Hematopoietic multipotent progenitor cell (in vitro differentiated cells): ENCODE measurements around the gene PGAP6. TPM values are rescaled to one million over a fixed set of nuclear protein-coding genes. Genes with fewer than 3 reads are reported as not detected.
"Not testable (repeated sequence)": the region's sequence is repeated elsewhere in the genome, so short reads cannot be mapped to it uniquely, and the experiment has no call there.

Experiments used
- DNase-seq, 3 donors: peaks; one replicate each; pipeline ENCODE4 v3.0.0-alpha.2; 2011 to 2015; ENCODE audit warnings: low read depth in 2 of 3, low spot score in 2 of 3
- total RNA-seq: library from RNA; depleted of rRNA; stranded (reverse); fragments of >200 nt; gene quantifications from one replicate; pipeline ENCODE4 v1.2.3, GENCODE V29; 2012

The PGAP6 gene
- total RNA-seq, 1 donor: 88.3 TPM

DNA sequence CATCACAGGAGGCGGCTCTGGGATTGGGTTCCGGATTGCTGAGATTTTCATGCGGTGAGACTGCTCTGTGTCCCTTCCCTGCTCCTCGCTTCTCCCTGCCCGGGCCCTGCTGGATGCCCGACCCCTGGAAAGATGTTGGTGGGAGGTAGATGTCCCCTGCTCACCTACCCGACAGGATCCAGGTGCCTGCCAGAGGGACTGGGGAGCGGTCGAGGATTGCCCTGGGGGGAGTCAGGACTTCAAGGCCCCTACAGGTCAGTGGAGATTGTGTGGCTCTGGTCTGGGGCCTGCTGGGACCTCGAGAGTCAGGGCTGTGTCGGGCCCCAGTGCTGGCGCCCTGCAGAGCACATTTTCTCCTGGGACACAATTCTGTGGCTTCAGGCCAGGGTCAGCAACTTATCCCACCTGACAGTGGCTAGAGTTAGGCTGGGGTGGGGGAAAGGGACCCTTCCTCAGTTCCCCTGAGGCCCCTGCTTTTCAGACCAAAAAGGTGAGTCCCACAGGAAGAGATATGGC, 23.3 kb upstream of the PGAP6 start:
- no peak for DNase-seq

DNA sequence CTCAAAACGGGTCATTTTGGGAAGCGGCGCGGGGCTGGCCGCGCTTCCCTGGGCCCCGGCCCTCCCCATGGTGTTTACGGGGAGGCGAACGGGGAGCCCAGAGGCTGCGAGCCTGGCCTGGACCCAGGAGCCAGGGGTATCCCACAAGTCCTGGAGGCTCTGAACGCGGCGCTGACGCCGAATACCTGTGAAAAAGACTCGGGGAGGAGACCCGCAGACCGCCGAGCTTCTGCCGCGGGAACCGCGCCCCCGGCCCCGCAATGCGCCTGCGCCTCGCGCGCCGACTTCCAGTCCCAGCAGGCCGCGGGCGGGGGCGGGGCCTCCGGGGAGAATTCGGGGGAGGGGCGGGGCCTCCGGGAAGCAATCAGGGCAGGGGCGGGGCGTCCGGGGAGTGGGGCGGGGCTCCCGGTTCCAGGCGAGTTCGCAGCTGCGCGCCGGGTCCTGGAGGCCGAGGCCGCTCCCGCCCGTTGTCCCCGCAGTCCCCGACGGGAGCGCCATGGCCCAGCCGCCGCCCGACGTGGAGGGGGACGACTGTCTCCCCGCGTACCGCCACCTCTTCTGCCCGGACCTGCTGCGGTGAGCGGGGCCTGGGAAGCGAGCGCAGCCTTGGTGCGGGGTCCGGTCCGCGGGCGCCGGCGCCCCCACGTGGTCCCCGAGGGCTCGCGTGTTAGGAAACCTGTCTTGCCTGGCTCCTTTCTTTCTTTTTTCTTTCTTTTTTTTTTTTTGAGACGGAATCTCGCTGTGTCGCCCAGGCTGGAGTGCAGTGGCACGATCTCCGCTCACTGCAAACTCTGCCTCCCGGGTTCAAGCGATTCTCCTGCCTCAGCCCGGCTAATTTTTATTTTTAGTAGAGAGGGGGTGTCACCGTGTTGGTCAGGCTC, 19.9 kb upstream of the PGAP6 start, which contains the start of gene DECR2:
TSS of gene DECR2 (plus strand) at position 418 of the 881 bp plus-strand sequence. CDS start at position 497, 79 bp downstream.
- DNase-seq: peak; percentile 85 to 94 (median 88)

DNA sequence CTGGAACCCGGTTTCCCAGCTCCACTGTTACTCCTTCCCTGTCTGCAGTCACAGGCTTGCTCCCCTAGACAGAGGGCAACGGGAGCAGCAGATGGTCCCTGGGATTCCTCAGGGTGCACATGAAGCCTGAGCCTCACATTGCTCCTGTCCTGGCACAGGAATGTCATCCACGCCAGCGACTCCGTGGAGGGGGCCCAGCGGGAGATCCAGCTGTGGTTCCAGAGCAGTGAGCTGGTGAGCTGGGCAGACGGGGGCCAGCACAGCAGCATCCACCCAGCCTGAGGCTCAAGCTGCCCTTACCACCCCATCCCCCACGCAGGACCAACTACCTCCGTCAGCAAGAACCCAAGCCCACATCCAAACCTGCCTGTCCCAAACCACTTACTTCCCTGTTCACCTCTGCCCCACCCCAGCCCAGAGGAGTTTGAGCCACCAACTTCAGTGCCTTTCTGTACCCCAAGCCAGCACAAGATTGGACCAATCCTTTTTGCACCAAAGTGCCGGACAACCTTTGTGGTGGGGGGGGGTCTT, 18.3 kb upstream of the PGAP6 start:
- no peak for DNase-seq

DNA sequence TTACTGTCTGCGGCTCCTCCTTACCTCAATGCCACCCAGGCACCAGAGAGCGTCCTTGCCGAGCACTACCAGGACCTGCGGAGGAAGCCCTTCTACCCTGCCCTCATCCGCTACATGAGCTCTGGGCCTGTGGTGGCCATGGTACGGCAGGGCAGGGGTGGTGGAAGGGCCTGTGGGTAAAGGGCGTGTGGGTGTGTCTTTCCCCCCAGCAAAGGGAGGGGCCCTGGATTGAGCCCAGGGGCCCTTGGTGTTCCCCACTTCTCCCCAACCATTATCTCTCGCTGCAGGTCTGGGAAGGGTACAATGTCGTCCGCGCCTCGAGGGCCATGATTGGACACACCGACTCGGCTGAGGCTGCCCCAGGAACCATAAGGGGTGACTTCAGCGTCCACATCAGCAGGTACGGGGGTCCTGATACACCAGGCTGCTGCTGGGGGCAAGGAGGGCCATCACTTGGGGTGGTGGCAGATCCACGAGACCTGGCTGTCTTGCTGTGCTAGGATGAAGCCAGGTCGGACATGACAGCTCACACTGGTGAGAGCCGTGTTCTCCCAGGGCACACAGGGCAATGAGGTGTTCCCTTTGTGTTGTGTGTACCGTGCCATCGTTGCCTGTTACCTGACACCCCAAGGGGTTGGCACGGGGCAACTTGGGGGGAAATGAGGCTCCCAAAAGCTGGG, 17.7 kb upstream of the PGAP6 start:
- no peak for DNase-seq

DNA sequence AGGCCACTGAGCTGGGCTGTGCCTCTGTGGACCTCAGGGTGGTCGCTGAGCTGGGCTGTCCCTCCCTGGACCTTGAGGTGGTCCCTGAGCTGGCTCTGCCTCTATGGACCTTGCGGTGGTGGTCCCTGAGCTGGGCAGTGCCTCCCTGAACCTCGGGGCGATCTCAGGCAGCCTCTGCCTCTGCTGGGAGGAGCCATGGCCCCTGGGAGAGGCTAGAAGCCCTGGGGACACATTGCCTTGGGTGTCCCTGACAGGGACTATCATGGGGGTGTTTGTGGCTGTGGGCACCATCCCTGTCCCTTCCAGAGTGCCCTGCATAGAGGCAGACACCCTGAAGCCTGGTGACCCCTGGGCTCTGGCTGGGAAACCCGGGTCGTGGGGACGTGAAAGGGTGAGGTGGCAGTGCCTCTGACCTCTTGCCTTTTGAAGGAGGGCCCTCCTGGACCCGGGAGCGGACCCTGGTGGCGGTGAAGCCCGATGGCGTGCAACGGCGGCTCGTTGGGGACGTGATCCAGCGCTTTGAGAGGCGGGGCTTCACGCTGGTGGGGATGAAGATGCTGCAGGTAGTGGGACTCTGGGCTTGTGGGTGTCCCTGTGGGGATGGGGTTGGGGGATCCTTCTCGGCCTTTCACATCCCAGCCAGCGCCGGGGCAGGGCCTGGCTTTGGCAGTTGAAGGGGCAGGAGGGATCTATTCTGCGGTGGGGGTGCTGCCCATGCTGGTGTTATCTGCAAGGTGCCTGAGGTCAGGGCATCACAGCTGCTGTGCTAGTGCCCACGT, 17.0 kb upstream of the PGAP6 start:
- no peak for DNase-seq

DNA sequence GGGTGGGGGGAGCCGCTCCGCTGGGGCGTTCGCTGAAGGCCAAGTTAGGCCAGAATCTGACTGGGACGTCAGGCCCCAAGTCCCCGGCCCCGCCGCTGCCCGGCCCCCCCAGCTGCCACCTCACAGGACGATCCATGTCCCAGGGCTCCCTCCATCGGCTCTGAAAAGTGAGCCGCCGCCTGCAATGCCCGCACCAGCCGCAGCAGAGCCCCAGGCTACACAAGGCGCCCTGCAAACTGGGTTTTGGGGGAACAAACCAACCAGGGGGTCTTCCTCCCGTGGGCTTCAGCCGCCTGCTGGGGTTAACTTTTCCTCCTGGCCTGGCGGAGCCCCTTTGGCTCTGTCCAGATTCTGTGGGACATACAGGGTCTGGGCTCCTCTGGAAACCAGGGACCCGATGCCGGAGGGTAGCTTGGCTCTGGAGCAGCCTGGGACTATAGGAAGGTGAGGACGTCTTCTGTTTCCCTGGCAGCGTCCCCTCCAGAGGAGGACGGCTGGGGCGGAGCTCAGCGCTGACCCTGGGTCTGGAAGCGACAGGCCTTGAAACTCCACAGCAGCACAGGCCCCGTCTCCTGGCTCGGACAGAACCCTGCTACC, 16.1 kb upstream of the PGAP6 start:
- peak in 2 of 3 donors; percentile 79 to 82 for DNase-seq

DNA sequence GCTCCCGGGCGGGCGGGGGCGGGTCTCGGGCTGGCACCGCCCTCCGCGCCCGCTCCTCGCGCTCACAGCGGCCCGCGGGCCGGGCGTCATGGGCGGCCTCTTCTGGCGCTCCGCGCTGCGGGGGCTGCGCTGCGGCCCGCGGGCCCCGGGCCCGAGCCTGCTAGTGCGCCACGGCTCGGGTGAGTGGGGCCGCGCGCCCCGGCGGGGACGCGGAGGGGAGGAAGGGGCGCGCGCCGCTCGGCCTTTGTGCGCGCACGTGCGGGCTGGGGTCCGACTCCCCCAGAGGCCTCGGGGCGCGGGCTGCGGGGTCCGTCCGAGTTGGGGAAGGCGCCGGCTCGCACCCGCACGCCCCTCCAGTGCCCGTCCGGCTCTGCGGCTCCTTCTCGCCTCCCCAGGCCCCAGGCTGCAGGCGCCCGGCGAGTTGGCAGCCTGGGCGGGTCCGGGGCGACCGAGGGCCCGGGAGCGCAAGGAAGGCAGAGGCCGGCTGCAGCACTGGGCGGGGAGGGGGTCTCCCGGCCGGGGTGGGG, 15.4 kb upstream of the PGAP6 start, which contains the start of gene NME4:
TSS of gene NME4 (plus strand) at position 65 of the 527 bp plus-strand sequence. CDS start at position 89, 24 bp downstream.
- peak in 2 of 3 donors; percentile 40 for DNase-seq

DNA sequence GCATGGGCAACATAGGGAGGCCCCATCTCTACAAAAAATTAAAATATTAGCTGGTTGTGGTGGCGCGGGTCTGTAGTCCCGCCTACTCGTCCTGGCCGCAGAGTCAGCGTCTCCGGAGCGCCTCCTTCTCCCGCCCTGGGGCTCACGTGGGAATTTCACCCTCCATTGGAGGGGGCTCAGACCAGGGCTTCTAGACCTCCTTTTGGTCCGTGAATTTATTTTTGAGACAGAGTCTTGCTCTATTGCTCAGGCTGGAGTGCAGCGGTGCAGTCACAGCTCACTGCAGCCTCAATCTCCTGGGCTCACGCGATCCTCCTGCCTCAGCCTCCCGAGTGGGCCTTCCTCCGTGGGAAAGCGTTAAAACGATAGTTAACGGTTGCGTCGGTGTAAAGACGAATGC, 14.8 kb upstream of the PGAP6 start:
- peak in 2 of 3 donors; percentile 68 to 74 for DNase-seq

DNA sequence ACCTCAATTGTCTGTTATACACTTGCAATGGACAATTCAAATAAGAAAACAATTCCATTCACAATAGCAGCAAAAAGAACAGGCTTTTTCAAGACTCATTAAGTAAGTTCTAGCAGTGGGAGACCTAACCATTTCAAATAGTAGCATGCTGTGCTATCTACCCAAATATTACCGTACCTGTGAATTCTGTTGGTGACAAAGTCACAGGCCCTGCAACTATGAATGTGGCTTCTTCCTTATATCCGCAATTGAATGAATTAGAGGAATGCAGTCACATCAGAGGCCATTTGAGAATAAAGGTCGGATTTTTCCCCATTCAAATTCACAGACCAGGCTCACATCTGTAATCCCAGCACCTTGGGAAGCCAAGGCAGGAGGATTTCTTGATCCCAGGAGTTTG, 14.4 kb upstream of the PGAP6 start:
- DNase-seq: no peak

DNA sequence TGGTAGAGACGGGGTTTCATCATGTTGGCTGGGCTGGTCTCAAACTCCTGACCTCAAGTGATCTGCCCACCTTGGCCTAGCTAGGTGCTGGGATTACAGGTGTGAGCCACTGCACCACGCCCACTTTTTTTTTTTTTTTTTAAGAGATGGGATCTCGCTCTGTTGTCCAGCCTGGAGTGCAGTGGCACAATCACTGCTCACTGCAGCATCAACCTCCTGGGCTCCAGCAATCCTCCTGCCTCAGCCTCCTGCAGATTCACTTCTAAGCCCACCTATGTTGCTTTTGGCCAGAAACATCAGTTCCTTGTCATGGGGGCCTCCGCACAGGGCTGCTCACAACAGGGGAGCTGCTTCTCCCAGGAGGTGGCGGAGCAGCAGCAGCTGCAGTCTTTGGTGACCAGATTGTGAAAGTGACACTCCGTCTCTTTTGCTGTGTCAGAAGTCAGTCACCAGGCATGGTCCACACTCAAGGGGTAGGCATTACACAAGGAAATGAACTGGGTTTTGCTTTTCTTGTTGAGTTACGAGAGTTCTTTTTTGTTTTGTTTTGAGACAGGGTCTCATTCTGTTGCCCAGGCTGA, 10.8 kb upstream of the PGAP6 start:
- DNase-seq: peak in 2 of 3 donors; percentile 46 to 65

DNA sequence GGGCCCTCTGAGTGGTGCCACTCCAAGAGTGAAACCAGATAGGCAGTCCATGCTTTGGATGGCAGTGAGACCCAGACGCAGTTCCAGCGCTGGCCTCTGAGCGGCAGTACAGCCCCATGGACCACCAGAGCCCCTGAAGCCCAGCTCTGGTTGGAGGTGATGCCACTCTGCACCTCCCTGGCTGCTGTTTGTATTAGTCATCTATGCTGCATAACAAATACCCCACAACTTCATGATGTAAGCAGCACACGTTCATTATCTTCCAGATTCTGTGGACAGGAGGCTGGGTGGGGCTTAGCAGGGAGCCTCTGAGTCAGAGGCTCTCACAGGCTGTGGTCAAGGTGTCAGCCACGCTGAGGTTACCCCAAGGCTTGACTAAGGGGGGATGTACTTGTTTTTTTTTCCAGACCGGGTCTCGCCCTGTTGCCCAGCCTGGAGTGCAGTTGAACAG, 10.1 kb upstream of the PGAP6 start:
- peak in 2 of 3 donors; percentile 81 to 86 for DNase-seq

DNA sequence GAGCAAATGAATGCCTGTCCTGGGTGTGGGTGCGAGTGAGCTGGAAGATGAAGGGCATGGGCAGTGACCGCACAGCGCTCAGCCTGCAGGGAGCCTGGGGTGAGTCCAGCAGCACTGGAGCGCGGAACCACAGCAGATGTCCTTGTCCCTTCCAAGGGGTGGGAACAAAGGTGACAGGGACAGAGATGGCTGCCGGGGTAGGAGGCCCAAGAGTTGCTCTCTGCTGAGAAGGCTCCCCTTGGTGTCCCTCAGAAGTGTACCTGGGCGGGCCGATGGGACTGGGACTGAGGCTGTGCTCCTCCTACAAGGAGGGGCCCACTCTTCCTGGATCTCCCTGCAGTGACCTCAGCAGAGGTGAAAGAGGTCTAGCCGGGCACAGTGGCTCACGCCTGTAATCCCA, 7.6 kb upstream of the PGAP6 start:
- DNase-seq: no peak

DNA sequence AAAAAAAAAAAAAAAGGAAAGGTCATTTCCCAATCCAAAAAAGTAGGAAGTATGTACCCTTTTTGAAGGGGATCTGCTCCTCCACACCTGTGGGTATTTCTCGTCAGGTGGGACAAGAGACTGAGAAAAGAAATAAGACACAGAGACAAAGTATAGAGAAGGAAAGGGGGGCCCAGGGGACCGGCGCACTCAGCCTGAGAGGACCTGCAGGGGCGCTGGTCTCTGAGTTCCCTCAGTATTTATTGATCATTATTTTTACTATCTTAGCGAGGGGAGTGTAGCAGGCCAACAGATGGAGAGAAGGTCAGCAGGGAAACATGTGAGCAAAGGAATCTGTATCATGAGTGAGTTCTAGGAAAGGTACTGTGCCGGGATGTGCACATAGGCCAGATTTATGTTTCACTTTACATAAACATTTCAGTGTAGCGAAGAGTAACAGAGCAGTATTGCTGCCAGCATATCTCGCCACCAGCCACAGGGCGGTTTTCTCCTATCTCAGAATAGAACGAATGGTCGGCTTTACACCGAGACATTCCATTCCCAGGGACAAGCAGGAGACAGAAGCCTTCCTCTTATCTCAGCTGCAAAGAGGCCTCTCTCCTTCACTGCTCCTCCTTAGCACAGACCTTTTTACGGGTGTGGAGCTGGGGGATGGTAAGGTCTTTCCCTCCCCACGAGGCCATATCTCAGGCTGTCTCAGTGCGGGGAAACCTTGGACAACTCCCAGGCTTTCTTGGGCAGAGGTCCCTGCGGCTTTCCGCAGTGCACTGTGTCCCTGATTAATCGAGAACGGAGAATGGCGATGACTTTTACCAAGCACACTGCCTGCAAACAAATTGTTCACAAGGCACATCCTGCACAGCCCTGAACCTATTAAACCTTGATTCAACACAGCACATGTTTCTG, 6.2 kb upstream of the PGAP6 start:
- not testable (repeated sequence) for DNase-seq

DNA sequence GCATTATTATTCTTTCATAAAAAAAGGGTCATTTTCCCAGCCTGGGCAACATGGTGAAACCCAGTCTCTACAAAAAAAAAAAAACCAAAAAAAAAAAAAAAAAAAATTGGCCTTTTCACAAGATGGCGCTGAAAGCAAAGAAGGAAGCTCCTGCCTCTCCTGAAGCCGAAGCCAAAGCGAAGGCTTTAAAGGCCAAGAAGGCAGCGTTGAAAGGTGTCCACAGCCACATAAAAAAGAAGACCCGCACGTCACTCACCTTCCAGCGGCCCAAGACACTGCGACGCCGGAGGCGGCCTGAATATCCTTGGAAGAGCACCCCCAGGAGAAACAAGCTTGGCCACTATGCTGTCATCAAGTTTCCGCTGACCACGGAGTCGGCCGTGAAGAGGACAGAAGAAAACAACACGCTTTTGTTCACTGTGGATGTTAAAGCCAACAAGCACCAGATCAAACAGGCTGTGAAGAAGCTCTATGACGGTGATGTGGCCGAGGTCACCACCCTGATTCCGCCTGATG, 4.9 kb upstream of the PGAP6 start:
- DNase-seq: no peak

DNA sequence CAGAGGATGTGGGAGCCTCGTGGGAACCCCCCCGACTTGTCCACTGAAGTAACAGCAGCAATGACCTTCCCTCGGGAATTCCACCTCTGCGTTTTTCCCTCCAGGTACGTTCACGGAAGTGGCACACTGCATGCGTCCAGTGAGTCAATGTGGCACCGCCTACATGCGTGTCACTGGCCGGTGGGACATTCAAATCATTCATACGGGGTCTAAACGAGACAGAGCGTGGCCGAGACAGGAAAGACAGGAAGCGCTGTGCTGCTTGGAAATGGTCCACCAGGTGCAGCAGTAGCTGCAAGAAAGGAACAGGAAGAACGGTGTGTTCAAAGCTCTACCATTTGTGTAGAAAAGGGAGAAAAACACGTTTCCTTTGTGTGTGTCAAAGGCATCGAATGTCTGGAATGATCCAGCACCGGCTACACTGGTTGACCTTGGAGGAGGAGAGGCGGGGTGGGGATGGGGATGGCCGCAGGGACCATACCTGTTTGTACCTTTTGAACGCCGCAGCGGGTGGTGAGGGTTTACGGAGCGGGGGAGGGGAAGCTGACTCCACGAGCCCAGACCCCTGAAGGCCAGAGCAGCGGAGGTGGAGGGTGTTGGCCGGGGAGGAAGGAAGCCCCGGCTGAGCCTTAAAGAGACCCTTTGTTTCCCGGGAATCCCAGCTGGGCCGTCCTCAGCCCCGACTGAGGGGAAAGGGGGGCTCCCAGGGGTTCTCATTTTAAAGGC, 1.7 kb upstream of the PGAP6 start:
- DNase-seq: peak in 2 of 3 donors; percentile 53 to 59

DNA sequence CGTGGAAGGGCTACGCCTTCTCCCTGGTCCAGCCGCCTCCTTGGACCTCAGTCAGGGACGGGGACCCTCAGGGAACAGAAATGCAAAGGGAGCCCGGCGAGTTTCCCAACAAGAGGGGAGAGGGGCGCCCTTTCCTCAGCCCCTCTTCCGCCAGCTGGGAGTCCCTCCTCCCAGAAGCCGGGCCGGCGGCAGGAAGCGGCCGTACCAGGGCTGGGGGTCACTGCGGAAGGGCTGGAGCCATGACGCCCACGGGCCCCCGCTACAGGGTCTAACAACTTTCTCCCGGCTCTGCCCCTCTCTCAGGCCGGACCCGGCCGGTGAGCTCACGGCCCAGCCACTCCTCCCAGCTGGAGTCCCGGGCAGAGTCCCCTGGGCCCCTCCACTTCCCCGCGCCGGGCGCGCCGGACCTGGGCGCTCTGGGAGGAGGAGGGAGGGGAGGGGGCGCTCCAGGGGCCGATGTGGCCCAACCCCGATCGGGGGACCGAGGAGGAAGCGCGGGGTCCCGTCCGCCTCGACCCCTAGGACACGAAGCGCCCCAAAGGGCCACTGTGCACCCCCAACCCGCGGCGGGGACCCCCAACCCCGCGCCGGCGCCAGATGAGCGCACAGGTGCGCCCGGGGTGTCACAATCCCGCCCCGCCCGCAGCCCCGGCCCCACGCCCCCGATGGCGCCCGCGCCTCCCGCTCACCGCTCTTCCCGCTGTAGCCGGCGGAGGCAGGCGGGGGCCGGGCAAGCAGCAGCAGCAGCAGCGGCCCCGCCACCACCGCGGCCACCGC, 578 bp downstream of the PGAP6 start:
- no peak for DNase-seq

DNA sequence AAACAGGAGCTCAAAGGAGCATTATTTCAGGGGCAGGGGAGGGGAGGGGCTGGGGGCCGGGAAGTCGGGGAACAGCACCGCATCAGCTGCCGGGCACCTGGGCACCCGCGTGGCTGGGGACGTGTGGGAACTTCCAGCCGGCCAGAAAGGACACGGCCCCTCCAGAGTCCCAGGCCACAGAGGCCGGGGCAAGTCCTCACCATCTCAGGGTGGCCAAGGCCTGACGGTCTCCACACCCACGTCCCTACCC, 1.1 kb downstream of the PGAP6 start:
- no peak for DNase-seq
